Cardiac atrium fibroblast (primary cell): Measurements from ENCODE around the gene PNRC1. TPM values are rescaled to one million over a fixed set of nuclear protein-coding genes. Genes with fewer than 3 reads are reported as not detected.

Experiments used
- total RNA-seq: library from RNA; depleted of rRNA; stranded (reverse); fragments of >200 nt; gene quantifications from 2 replicates; pipeline ENCODE4 v1.2.3, GENCODE V29; 2015

PNRC1 gene
- total RNA-seq, result 124 and 132 TPM in 2 replicates

GRCh38 chr6:89080281-89081128 lies at the start of gene PNRC1:
Gene PNRC1, plus strand, starts transcription at chr6:89080751. Its CDS starts 144 bp downstream, at chr6:89080895.

GRCh38 chr6:89117211-89118108 lies 36.9 kb downstream of the PNRC1 start, which contains the start of gene SRSF12:
Gene SRSF12, minus strand, starts transcription at chr6:89118071. Its CDS starts 184 bp downstream, at chr6:89117887.

Other genes with a start within 250 kb of the PNRC1 start
- 10.5 and 12.8 TPM in 2 replicates for gene RNGTT, start 117.1 kb upstream of the PNRC1 start, total RNA-seq
- gene SRSF12, start 37.3 kb downstream of the PNRC1 start, total RNA-seq, result 0.54 and 1.5 TPM in 2 replicates
- gene PM20D2, start 65.3 kb downstream of the PNRC1 start, total RNA-seq, result 2.0 and 5.7 TPM in 2 replicates
- not detected in 2 replicates for gene GABRR1, start 136.6 kb downstream of the PNRC1 start, total RNA-seq
- not detected in 2 replicates for gene GABRR2, start 234.5 kb downstream of the PNRC1 start, total RNA-seq